AG08395 (cell line): ENCODE data around the gene GDPD1.
"Not testable (repeated sequence)": the region's sequence is repeated elsewhere in the genome, so short reads cannot be mapped to it uniquely, and the experiment has no call there.

Experiments
- DNase-seq: peaks from one replicate; pipeline ENCODE4 v3.0.0; 2012; ENCODE audit warnings: mixed read lengths, low spot score

GDPD1 gene

DNA sequence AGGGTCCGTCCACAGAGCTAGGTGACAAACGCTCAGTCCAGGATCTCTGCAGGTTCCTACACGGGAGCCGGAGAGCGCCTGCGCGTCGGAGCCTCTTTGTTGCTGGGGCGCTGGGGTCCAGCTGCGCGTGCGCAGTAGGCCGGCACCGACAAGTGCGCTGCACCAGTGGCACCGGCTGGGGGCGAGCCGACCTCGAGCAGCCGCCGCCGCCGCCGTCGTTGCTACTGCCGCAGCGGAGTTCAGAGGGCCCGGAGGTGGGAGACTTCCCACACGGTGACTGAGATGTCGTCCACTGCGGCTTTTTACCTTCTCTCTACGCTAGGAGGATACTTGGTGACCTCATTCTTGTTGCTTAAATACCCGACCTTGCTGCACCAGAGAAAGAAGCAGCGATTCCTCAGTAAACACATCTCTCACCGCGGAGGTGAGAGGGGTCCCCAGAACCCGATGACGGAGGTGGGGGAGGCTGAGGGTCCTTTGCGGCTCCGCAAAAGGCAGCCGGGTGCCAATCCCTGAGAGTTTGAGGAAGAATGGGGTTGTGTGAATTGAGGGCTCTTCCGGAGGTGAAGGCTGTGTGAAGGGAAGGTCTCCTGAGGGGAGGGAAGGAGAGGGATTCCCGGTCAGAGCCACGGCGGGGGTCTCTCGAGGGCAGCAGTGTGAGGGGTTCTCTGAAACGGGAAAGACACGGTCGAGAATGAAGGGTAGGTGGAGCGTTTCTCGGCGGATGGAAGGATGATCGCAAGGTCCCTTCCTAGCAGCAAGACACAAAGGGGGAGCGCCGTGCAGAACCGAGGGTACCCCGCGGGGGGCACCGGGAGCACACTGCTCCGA is at the start of gene GDPD1:
TSS of gene GDPD1 (plus strand) at position 184 of the 831 bp plus-strand sequence. CDS start at position 283, 99 bp downstream.
- peak; percentile 99 for DNase-seq

DNA sequence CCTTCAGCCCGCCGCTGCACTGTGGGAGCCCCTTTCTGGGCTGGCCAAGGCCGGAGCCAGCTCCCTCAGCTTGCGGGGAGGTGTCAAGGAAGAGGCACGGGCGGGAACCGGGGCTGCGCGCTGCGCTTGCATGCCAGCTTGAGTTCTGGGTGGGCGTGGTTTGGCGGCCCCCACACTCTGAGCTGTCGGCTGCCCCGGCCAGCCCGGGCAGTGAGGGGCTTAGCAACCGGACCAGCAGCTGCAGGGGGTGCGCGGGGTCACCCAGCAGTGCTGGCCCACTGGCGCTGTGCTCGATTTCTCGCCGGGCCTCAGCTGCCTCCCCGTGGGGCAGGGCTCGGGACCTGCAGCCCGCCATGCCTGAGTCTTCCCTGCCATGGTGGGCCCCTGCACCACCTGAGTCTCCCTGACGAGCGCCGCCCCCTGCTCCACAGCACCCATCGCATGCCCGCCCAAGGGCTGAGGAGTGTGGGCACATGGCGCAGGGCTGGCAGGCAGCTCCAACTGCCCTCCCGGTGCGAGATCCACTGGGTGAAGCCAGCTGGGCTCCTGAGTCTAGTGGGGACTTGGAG is 47.8 kb upstream of the GDPD1 start:
- no peak for DNase-seq

DNA sequence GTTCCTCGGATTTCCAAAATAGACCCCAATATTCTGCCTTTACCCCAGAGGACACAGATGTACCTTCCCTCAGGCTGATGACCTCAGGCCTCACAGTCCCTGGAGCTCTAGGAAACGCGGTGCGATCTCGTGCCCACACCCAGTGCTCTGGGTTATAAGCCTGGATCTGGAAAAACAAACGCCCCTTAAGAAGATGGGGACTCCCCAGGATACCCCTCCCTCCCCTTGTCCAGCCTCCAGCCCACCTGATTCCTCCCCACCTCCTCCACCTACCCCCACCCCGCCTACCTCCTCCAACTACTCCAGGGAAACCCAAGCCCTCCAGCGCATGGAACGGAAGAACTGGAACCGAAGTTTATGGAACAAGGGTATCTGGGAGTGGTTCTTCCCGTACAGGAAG is 45.6 kb upstream of the GDPD1 start:
- DNase-seq, result no peak

DNA sequence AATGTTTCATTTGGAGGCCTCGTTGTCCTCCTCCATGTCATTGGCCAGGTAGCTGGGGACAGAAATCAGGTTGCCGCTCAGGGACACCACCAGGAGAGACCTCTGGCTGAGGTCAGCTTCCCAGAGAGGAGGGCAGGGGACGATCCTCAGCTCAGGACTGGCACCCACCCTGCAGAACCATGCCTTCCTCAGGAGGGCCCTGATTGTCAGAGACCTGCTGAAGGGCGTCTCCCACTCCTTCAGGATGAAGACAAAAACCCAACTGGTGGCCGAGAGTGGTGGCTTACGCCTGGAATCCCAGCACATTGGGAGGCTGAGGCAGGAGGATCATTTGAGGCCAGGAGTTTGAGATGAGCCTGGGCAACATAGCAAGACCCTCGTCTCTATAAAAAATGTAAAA is 45.2 kb upstream of the GDPD1 start:
- DNase-seq, result no peak

DNA sequence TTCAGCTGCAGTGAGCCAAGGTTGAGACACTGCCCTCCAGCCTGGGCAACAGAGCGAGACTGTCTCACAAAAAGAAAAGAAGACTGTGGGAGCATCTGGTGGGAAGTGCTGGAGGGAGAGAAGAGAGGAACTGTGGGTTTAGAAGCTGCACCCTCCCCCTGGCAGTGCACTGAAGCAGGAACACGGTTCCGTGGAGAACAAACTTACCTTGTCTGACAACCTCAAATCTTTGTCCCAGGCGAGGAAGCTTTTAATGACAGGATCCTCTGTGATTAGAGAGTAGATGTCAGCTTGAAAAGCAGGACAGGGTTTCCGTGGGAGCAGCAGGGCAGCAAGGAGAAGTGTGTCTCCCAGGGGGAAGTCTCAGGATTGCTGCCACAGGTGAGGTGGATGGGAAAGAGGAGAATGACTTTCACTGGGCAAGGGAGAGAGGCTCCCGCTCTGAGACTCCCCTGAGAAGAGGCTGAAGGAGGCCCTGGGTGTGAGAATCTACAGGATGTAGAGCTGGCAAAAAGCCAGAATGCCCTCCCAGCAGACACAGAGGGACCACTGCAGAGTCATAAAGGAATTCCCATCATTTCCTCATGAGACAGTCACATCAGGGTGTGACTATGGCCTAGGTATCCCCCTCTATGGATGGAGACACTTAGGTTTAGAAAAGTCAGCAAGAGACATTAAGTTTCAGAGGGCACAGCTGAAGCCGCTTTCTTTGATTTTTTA is 41.9 kb upstream of the GDPD1 start:
- DNase-seq, result no peak

DNA sequence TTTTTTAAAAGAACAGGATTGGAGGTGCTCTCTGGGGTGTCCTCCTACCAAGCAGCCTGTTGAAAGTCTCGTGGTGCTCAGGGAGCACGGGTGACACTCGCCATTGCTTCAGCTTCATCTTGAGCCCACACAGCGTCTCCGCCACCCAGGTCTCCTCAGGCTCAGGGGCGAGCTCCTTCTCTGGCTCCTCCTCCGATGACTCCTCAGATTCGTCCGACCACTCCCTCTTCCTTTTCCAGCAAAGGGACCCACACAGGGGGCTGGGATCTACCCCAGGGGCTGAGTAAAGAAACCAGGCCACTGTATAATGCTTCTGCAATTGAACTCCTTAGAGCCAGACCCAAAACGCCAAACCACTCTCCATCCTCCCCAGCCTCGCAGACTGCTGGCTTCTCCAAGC is 40.7 kb upstream of the GDPD1 start:
- DNase-seq, result not testable (repeated sequence)

DNA sequence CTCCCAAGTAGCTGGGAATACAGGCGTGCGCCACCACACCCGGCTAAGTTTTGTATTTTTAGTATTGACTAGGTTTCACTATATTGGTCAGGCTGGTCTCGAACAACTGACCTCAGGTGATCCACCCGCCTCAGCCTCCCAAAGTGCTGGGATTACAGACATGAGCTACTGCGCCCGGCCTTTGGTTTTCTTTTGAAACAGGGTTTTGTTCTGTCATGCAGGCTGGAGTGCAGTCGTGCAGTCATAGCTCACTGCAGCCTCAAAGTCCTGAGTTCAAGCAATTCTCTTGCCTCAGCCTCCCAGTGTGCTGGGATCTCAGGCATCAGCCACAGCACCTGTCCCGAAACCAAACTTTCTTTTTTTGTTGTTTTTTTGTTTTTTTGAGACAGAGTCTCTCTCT is 39.7 kb upstream of the GDPD1 start:
- DNase-seq, result no peak

DNA sequence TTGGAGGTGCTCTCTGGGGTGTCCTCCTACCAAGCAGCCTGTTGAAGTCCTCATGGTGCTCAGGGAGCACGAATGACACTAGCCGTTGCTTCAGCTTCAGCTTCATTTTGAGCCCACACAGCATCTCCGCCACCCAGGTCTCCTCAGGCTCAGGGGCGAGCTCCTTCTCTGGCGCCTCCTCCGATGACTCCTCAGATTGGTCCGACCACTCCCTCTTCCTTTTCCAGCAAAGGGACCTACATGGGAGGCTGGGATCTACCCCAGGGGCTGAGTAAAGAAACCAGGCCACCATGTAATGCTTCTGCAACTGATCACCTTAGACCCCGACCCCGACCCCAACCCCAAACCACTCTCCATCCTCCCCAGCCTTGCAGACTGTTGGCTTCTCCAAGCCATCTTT is 38.8 kb upstream of the GDPD1 start:
- no peak for DNase-seq

DNA sequence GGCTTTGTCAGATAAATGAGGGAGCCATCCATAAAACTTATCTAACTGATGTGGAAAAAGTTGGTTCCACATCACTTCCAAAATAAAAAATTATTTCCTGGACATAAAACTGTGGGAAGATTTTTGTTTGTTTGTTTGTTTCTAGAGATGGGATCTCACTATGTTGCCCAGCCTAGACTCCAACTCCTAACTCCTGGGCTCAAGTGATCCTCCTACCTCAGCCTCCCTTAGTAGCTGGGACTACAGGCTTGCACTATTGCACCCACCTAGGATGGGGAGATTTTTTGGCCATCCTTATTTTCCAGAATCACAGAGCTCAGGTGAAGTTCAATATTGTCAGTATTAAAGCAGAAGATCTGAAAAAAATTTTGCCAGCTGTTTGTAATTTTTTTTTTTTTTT is 34.3 kb upstream of the GDPD1 start:
- no peak for DNase-seq

DNA sequence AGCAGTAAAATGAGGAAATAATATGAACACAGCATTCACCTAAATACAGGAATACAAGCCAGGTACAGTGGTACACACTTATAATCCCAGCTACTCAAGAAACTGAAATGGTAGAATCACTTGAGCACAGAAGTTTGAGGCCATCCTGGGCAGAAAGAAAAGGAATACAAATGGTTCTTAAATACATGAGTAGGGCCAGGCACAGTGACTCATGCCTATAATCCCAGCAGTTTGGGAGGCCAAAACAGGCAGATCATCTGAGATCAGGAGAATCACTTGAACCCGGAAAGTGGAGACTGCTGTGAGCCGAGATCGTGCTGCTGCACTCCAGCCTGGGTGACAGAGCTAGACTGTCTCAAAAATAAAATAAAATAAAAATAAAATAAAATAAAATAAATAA is 33.5 kb upstream of the GDPD1 start:
- DNase-seq, result no peak

DNA sequence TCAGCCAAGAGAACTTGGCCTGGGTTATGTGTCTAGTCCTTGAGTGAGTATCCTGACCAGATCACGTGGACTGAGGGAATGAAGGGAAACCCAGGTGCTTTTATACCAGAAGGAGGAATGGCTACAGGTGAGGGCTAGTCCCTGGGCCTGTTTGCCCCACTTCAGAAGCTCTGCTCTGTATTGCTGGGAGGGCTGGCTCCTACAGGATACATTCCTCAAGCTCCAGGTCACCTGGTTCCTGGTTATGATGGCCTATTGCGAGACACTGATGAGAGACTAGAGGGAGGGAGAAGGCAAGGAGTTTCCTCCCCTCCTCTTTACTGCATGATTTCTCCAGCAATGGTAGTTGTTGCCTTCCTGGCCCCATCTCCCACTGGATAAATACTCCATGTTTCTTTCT is 29.5 kb upstream of the GDPD1 start:
- no peak for DNase-seq

DNA sequence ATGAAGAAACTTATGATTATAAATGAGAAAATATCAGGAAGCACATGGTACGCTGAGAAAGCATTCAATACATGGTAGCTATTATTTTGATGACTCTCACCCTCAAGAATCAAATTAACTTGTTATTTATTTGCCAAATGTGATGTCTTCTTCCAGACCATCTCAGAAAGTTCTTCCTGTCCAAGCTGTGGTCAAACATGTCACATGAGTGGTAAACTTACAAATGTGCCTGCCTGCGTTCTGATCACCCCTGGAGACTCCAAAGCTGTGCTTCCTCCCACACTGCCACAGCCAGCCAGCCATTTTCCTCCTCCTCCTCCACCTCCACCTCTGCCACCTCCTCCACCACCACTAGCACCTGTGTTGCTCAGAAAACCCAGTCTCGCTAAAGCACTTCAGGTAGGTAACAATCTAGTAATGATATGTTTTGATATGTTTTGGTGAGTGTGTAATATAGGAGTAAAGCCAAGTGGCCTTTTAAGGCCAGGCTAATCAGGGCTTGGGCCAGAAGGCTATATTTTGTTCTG is 26.9 kb upstream of the GDPD1 start:
- no peak for DNase-seq

DNA sequence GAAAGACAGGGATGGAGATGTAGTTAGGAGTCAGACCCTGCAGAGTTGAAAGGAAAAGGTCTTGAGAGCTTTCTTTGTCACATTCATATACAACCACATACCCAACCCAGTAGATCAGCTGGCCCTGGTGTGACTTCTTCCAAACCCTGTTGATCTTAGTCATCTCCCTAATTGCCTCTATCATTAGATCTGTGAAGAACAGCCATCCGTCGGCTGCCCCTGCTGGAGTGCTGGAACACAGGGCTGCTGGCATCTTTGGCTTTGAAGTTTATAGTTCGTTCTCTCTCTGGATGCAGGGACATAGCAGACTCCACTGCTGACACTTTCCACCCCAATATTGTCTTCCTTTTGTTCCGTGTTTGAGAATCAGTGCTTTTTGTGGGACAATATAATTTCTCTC is 20.9 kb upstream of the GDPD1 start:
- no peak for DNase-seq

DNA sequence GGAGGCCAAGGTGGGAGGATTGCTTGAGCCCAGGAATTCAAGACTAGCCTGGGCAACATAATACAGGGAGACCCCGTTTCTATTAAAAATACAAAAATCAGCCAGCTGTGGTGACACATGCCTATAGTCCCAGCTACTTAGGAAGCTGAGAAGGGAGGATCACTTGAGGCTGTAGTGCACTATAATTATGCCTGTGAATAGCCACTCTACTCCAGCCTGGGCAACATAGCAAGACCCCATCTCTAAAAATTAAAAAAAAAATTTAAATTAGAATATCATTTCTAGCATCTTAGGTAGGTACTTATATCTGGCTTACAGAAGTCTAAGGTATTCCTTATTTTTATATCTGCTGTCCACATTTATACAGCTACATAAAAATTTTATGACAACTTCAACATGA is 18.0 kb upstream of the GDPD1 start:
- DNase-seq, result no peak

DNA sequence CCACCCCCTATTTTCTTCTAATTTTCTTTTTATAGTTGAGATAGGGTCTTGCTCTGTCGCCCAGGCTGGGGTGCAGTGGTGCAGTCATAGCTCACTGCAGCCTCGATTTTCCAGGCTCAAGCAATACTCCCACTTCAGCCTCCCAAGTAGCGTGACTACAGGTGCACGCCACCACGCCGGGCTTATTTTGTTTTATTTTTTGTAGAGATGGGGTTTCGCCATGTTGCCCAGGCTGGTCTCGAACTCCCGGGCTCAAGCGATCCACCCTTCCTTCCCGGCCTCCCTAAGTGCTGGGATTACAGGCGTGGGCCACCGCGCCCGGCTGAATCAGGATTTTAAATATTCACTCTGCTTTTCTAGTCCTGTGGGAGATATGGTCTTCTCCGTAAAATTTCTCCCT is 941 bp upstream of the GDPD1 start:
- DNase-seq, result no peak

DNA sequence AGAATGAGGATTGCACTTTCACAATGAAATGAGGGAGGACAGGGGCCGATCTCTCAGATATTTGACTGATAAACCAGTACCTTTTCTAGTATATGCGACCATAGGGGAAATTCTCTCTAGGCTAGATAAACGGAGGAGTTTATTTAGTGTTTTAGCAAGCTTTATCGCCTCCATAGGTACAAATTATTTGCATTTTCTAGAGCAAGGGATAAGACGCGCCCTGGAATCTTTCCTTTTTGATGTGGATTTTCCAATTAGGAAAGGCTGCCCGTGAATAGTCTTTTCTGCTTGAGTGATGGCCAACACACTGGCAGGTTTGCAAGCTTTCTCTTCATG is 351 bp upstream of the GDPD1 start:
- DNase-seq, result no peak

DNA sequence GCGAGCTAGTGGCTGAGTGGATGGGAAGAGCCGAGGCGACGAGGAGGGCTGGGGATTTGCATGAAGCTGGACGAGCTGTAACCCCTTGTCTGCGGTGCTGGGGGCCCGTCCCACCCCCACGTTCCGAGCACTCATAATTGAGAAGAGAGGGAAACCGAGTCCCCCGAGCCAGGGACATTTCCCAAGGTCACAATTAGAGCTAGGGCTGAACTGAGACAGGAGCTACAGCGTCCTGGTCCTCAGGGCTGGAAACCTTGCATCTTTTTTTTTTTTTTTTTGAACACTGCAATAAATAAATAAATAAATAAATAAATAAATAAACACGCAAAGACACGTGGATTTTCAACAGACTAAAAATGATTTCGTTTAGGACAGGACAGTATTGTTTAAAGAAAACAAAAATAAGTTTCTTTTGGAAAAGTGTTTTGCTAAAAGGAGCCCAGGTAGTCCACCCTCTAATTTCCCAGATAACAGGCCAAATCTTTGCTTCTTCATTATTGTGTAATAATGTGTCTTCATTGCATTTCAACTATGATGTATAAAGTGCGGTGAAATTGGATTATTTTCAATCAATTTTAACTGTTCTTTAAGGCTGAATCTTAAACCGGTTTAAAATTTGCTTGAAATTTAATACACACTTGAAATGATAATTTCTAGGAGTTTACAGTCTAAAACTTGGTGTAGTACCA is 992 bp downstream of the GDPD1 start:
- DNase-seq, result no peak

DNA sequence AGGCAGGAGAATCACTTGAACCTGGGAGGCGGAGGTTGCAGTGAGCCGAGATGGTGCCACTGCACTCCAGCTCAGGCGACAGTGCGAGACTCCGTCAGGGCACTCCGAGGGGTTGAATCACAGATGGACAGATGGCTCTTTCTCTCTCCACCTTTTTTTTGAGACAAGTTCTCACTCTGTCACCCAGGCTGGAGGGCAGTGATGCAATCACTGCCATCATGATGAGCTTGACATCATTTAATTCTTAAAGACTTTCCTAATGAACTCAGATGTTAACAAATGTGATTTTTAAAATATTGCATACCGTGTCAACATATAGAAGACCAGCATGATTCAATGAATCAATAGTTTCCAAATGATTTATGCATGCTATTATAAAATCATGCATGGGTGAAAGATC is 3.5 kb downstream of the GDPD1 start:
- DNase-seq, result no peak

DNA sequence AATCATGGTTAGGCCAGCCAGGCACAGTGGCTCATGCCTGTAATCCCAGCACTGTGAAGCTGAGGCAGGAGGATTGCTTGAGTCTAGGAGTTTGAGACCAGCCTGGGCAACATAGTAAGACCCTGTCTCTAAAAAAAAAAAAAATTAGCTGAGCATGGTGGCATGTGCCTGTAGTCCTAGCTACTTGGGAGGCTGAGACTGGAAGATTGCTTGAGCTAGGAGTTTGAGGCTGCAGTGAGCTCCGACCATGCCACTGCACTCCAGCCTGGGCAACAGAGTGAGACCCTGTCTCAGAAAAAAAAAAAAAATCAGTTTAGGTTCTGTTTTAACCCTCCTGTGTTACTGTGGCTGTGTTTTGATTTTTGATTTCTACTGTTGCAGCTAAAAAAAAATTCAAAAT is 8.3 kb downstream of the GDPD1 start:
- not testable (repeated sequence) for DNase-seq

DNA sequence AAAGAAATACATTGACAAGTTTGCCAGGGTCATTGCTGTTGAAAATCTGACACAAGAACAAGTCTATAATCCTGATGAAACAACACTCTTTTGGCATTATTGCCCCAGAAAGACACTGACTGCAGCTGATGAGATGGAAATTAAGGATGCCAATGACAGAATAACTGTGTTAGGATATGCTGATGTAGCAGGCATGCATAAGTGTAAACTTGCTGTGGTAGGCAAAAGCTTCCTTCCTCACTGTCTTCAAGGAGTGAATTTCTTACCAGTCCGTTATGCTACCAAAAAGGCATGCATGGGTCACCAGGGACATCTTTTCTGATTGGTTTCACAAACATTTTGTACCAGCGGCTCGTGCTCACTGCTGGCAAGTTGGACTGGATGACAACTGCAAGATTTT is 10.5 kb downstream of the GDPD1 start:
- no peak for DNase-seq

DNA sequence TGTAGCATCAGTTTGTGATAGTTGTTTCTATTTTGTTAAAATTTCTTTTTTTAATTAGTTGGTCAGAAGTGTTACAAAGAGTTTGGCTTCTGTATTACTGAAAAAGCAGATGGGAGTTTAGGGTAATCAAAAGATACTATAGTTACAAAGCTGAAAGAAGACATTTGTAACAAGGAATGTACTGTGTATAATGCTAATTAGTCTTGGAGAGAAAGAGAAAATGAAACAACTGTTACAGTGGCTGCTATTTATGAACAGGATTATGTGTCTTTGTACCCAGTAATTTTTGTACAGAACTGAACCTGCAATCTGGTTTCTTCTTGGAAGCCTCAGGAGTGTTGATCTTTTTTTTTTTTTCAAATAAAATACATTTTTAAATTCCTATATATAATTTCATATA is 14.3 kb downstream of the GDPD1 start:
- no peak for DNase-seq

DNA sequence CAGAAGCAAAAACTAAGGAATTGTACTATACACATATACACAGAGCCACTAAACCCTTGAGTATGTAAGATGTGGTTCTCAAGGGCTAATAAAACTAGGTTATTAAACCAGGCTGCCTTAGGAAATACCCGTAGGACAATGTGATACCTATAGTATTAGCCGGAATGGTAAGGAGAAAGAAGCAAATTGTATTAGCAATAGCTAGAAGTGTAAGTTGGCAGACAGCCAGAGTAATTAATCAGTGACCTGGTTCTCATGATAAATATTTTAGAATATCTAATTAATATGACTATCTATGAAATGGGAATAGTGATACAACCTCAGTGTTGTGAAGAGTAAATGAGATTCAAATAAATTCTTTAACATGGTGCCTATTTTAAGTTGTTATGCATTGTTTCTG is 18.6 kb downstream of the GDPD1 start:
- DNase-seq, result no peak

DNA sequence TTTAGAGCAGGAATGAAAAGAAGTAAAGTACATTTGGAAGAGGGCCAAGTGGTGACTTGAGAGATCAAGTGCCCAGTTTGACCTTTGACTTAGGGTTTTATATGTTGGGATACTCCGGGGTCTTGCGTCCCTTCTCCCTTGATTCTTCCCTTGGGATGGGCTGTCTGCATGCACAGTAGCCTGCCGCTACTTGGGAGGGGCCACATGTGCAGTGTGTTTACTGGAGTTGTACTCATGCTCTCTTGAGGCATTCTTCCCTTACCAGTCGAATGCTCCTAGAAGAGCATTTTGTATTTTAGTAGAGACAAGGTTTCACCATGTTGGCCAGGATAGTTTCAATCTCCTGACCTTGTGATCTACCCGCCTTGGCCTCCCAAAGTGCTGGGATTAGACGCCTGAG is 23.8 kb downstream of the GDPD1 start:
- no peak for DNase-seq
